GM13977 (cell line): ENCODE data around the gene TTC12.

ENCODE experiments used
- DNase-seq: peaks from one replicate; pipeline ENCODE4 v3.0.0; 2012; ENCODE audit warnings: low spot score
- in situ Hi-C: fragments of 300-500 bp; cut with MboI; formaldehyde crosslinking; loops from one replicate; pipeline ENCODE4 v1.12.0; 2022; ENCODE audit warnings: low sequenced_read_pairs, low pct_unique_long_range_greater_than_20kb, mixed read lengths, inconsistent platforms; ENCODE audit not compliant: unreplicated experiment
- TF ChIP-seq, protein P1 (sequence below): IDR thresholded peaks from 2 replicates; pipeline ENCODE4 v1.5.1; 2012; ENCODE audit warnings: mild to moderate bottlenecking, control low read depth; ENCODE audit not compliant: insufficient read depth; ENCODE audit errors: extremely low read depth, missing control alignments

TTC12 gene

DNA sequence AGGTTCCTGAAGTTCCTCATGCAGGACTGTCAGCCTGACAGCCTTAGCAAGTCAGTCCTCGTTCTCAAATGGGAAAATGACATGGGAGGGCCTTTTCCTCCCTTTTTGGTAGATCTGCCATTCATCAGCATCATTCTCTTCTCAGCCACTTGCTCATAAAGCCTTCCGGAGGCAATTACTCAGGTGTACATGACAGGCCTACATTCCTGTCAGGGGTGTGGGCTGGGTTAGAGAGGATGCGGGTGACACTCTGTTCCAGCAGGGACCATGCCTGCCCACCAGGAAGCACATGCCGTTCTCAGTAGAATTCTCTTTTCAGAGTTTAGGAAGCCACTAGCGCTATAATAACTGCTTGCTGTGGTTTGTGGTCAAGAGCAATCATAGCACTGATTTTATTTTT lies 49.0 kb downstream of the TTC12 start:
- DNase-seq: no peak
- in situ Hi-C loops: no loop called here

DNA sequence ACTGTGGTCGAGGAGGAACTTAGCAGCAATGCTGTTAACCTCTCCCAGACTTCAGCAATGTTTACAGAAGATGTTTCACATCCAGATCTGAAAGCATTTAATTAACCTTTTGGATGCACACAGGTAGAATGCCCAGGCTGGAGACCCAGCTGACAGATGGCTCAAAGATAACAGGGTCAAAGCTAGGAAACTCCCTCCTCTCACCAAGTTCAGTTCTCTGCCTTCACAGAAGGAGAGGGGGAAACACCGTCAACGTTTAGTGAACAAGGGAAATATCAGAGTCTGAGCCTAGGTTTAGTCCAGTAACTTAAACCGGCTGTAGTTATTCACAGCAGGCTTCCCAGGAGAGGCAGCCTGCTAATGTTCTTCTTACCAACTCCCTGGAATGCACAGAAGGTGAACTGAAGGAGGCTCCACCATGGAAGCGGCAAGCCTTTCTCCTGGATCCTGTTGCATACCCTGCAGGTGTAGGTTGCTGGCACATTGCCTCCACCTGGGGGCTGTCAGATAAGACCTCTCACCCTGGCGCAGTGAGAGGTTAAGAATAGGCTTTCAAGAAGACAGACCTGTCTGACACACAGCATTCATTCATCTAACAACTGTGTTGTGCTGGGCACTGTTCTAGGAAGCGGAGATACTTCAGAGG lies 49.7 kb downstream of the TTC12 start:
- in situ Hi-C loops: no loop called here
- TF ChIP-seq, protein P1, sequence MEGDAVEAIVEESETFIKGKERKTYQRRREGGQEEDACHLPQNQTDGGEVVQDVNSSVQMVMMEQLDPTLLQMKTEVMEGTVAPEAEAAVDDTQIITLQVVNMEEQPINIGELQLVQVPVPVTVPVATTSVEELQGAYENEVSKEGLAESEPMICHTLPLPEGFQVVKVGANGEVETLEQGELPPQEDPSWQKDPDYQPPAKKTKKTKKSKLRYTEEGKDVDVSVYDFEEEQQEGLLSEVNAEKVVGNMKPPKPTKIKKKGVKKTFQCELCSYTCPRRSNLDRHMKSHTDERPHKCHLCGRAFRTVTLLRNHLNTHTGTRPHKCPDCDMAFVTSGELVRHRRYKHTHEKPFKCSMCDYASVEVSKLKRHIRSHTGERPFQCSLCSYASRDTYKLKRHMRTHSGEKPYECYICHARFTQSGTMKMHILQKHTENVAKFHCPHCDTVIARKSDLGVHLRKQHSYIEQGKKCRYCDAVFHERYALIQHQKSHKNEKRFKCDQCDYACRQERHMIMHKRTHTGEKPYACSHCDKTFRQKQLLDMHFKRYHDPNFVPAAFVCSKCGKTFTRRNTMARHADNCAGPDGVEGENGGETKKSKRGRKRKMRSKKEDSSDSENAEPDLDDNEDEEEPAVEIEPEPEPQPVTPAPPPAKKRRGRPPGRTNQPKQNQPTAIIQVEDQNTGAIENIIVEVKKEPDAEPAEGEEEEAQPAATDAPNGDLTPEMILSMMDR: no peak

More for the DNA sequence above, 49.0 kb downstream of the TTC12 start:
- TF ChIP-seq, protein P1: no peak

DNA sequence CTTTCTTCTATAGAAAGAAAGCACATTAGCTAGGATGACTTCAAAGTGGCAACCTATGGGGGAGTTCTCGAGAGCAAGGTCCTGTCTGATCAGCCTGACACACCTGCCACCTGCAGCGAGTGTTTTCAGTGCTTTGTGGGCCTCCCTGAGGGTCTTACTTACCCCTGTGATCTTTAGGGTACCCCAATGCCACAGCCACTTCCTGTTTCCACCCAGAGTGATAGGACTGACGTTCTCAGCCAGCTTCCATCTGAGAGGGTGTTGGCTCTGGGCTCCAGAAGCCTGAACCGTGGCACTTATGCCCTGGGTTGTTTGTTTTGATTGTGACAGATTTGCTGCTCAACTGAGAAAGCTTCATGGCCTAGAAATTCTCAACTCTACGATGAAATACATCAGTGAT lies 51.5 kb downstream of the TTC12 start:
- DNase-seq: no peak
- in situ Hi-C loops: no loop called here
- TF ChIP-seq, protein P1: no peak

More for the DNA sequence above, 49.7 kb downstream of the TTC12 start:
- DNase-seq: peak; percentile 45

DNA sequence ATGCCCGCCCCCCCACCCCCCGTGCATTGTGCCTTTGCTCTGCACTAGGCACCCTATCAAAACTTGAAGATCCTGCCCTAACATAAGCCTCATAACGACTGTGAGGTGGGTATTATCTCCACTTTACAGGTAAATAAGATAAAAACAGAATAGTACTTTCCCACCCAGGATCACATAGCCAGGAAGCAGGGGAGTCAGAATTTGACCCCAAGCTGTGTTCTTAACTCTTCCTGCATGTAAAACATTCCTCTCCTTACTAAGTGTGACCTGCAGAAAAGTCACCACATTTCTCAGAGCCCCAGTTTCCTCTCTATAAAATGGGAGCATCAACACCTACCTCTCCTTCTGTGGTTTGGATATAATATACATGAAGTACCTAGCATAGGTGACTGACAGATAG lies 55.0 kb downstream of the TTC12 start:
- in situ Hi-C loops: no loop called here
- TF ChIP-seq, protein P1: no peak
- DNase-seq: no peak

DNA sequence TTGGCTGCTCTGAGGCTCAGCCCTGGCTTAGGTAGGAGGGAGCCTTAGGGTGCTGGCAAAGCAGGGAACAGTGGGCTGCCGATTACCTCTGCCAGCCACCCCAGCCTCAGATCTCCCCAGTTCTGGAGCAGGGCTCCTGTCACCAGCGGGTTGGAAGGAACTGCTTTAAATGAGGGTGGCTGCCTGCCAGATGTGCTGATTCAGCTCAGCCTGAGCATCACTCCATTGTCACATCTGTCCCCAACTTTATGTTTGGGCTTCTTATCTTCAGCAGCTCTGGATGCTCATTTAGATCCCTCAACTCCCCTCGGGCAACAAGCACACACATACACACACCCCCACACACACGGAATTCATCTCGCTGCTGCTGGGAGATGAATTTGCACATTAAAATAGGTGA lies 56.3 kb downstream of the TTC12 start:
- TF ChIP-seq, protein P1: no peak
- in situ Hi-C loops: no loop called here
- no peak for DNase-seq

DNA sequence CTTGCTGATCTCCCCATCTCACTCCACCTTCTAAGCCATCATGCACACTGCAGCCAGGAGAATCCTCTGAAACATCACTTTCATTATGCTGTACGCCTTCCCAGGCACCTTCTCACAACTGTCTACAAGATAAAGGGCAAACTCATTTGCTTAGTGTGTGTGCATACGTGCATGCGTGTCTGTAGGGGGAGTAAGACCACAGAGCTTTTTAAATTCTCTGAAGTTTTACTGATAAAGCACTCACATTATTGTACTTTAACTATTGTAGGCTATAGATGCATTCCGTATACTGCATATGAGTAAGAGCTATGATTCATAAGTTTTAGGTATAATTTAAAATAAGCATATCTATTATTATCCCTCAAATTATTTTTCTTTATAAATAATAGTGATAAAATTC lies 57.9 kb downstream of the TTC12 start:
- no peak for DNase-seq

More for the DNA sequence above, 57.9 kb downstream of the TTC12 start:
- in situ Hi-C loops: no loop called here
- TF ChIP-seq, protein P1: no peak
